Esophagus mucosa (tissue), 1 donor: ENCODE data around the gene CEP63. TPM values are rescaled to one million over a fixed set of nuclear protein-coding genes. Genes with fewer than 3 reads are reported as not detected.

Experiments used
- ATAC-seq: fragments of 200-7000 bp; cut with Tn5 transposase; one replicate; pipeline ENCODE4 v1.9.1; 2020
- total RNA-seq: library from RNA; stranded (reverse); gene quantifications from one replicate; pipeline ENCODE4 v1.2.4, GENCODE V29; 2023
- donor health status: DM: yes; HTN: yes; CAD: no.

Gene CEP63
- total RNA-seq, 1 donor from 2014 or later: 11.0 TPM

- peak; percentile 66 for ATAC-seq
These were observed 14.2 kb upstream of the CEP63 start for GRCh38 chr3:134471521-134472193.

GRCh38 chr3:134472831-134473230 lies 13.0 kb upstream of the CEP63 start:
- ATAC-seq: no peak

GRCh38 chr3:134473868-134474546 lies 11.8 kb upstream of the CEP63 start:
- peak; percentile 59 for ATAC-seq

- no peak for ATAC-seq
These were observed 10.9 kb upstream of the CEP63 start for GRCh38 chr3:134474956-134475355.

GRCh38 chr3:134476306-134476705 lies 9.6 kb upstream of the CEP63 start:
- ATAC-seq: peak; percentile 64

- ATAC-seq: peak; percentile 51
These were observed 8.9 kb upstream of the CEP63 start for GRCh38 chr3:134477002-134477401.

GRCh38 chr3:134477938-134478337 lies 7.9 kb upstream of the CEP63 start:
- no peak for ATAC-seq

GRCh38 chr3:134480546-134480945 lies 5.3 kb upstream of the CEP63 start:
- no peak for ATAC-seq

- ATAC-seq: no peak
These were observed 4.7 kb upstream of the CEP63 start for GRCh38 chr3:134481166-134481565.

GRCh38 chr3:134482622-134483021 lies 3.2 kb upstream of the CEP63 start:
- no peak for ATAC-seq

- no peak for ATAC-seq
These were observed 2.5 kb upstream of the CEP63 start for GRCh38 chr3:134483195-134483900.

GRCh38 chr3:134485075-134485717 lies 661 bp upstream of the CEP63 start:
- peak; percentile 14 for ATAC-seq

- ATAC-seq: no peak
These were observed 752 bp downstream of the CEP63 start for GRCh38 chr3:134486577-134487041.

GRCh38 chr3:134487406-134487805 lies 1.5 kb downstream of the CEP63 start:
- no peak for ATAC-seq

GRCh38 chr3:134494495-134494894 lies 8.6 kb downstream of the CEP63 start:
- ATAC-seq: peak; percentile 22

- ATAC-seq: no peak
These were observed 10.1 kb downstream of the CEP63 start for GRCh38 chr3:134495980-134496379.

GRCh38 chr3:134496471-134497071 lies 10.7 kb downstream of the CEP63 start:
- no peak for ATAC-seq

GRCh38 chr3:134503266-134503665 lies 17.4 kb downstream of the CEP63 start:
- ATAC-seq: no peak

GRCh38 chr3:134504132-134504531 lies 18.3 kb downstream of the CEP63 start:
- no peak for ATAC-seq

- no peak for ATAC-seq
These were observed 19.6 kb downstream of the CEP63 start for GRCh38 chr3:134505485-134505884.

GRCh38 chr3:134511500-134511899 lies 25.6 kb downstream of the CEP63 start:
- no peak for ATAC-seq

GRCh38 chr3:134516905-134517304 lies 31.0 kb downstream of the CEP63 start:
- no peak for ATAC-seq

- ATAC-seq: no peak
These were observed 31.9 kb downstream of the CEP63 start for GRCh38 chr3:134517791-134518190.
